ENCODE measurements around the gene MAD2L2.

Gene MAD2L2

GRCh38 chr1:11653101-11653860, 27.7 kb downstream of the MAD2L2 start:
- DNase-seq (ENCODE audit: low read depth) = no peak

- DNase-seq (ENCODE audit: low read depth) = no peak
These were observed 28.7 kb downstream of the MAD2L2 start for GRCh38 chr1:11652203-11652780.

GRCh38 chr1:11651017-11651416, 29.9 kb downstream of the MAD2L2 start:
- no peak for DNase-seq (ENCODE audit: low read depth)

GRCh38 chr1:11650331-11650991, 30.5 kb downstream of the MAD2L2 start:
- peak; percentile 66 for DNase-seq (ENCODE audit: low read depth)

DNA sequence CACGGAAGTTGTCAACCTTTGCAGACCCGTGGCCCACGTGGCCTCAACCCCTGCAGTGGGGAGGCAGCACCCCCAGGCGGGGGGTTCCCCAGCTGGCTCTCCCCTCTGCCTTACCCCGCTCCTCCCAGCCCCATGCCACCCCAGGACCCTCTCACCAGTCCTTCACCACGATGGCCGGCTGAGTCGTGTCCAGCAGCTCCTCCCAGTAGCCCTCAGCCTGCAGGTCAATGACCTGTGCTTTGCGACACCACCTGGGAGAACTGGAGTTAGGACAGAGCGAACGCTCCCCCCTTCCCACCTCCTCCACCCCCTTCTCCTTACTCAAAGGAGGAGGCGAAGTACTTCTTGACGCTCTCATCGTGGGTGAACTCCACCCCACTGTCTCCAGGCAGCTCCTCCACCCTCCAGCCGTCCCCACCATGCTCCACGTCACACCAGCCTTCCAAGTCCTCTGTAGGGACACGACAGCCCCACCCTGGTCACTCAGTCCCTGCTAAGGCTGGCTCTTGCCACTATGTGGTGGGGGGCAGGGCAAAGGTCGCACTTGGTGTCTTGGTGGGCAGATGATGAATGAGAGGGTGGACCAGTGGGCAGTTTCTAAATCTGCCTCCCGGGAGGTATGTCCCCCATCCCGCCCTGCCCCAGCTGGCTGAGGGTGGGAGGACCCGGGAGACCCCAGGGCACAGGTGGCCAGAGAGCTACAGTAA, 31.2 kb downstream of the MAD2L2 start:
- no peak for DNase-seq (ENCODE audit: low read depth)

GRCh38 chr1:11649237-11649623, 31.7 kb downstream of the MAD2L2 start:
- DNase-seq (ENCODE audit: low read depth) = no peak

DNA sequence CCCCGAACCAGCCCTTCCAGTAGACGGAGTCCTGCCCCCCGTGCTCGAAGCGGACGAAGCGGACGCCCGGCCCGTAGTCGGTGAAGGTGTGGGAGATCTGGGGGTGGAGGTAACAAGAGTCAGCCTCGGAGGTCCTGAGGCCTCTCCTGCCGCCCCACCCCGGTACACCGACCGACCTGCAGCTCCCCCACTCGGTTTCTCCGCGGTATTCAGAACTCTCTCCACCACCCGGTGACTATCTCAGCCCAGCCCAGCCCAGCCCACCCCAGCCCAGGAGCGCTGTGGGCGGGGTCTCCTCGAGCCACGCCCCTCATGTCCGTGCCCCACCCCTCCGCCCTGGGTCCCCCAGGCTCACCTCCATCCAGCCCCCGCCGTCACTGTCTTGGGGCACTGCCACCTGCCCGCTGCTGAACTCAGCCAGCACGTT, 32.2 kb downstream of the MAD2L2 start:
- no peak for DNase-seq (ENCODE audit: low read depth)

DNA sequence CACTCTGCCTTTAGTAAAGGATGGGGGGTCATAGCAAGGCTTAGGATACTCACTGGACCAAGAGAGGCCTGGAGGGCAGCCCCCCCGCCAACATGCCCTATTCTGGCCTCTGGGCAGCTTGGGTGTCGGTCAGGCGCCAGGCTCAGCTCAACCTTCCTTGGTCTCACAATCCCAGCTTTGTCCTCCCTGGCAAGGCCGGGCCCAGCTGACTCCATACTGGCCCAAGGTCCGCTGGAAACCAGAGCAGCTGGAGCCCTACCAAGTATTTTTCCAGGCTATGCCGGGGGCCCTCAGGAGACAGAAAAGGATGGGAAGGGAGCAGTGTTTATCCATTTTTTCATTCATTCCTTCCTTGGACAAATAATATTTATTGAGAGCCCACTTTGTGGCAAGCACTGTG, 32.9 kb downstream of the MAD2L2 start:
- no peak for DNase-seq (ENCODE audit: low read depth)

- no peak for DNase-seq (ENCODE audit: low read depth)
These were observed 33.6 kb downstream of the MAD2L2 start for GRCh38 chr1:11647333-11647732.

DNA sequence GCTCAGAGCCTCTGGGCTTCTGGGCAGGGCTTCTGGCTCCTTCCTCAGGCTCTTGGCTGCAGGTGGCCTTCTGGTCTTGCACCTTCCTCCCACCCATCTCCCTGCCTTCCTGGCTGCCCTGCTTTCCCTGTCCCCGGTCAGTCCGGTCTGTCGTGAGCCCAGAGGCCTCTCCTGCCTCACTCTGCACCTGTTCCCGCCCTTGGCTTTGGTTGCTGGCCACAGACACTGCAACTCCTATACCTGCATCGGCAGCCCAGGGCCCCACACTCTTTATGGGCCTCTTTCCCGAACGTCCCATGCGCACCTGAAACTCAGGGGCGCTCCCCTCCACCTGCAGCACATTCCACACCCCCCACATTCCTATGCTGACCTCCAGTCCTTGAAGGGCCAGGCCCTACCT, 34.6 kb downstream of the MAD2L2 start:
- no peak for DNase-seq (ENCODE audit: low read depth)

- DNase-seq (ENCODE audit: low read depth) = peak; percentile 58
These were observed 35.2 kb downstream of the MAD2L2 start for GRCh38 chr1:11645670-11646265.

GRCh38 chr1:11645270-11645669, 35.7 kb downstream of the MAD2L2 start:
- DNase-seq (ENCODE audit: low read depth) = no peak

GRCh38 chr1:11643782-11644181, 37.2 kb downstream of the MAD2L2 start:
- no peak for DNase-seq (ENCODE audit: low read depth)

GRCh38 chr1:11642418-11643017, 38.4 kb downstream of the MAD2L2 start:
- DNase-seq (ENCODE audit: low read depth) = peak; percentile 42

GRCh38 chr1:11641776-11642305, 39.1 kb downstream of the MAD2L2 start:
- DNase-seq (ENCODE audit: low read depth) = no peak

GRCh38 chr1:11640944-11641343, 40.0 kb downstream of the MAD2L2 start:
- DNase-seq (ENCODE audit: low read depth) = no peak

GRCh38 chr1:11640101-11640500, 40.8 kb downstream of the MAD2L2 start:
- no peak for DNase-seq (ENCODE audit: low read depth)

DNA sequence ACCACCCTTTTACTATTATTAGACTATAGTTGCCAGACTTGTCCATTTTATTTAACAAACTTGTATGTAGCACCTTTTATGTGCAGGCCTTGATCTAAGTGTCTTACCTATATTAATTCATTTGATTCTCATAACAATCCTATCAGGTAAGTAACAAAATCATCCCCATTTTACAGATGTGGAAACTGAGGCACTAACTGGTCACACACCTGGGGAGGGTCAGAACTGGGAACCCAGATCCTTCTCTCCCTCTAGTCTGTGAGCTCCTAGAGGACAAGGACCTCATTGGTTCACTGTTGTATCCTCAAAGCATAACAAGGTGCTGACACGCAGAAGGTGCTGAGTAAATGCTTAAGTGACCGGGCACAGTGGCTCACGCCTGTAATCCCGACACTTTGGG, 41.6 kb downstream of the MAD2L2 start:
- DNase-seq (ENCODE audit: low read depth) = no peak

- DNase-seq (ENCODE audit: low read depth) = no peak
These were observed 42.8 kb downstream of the MAD2L2 start for GRCh38 chr1:11638121-11638520.

DNA sequence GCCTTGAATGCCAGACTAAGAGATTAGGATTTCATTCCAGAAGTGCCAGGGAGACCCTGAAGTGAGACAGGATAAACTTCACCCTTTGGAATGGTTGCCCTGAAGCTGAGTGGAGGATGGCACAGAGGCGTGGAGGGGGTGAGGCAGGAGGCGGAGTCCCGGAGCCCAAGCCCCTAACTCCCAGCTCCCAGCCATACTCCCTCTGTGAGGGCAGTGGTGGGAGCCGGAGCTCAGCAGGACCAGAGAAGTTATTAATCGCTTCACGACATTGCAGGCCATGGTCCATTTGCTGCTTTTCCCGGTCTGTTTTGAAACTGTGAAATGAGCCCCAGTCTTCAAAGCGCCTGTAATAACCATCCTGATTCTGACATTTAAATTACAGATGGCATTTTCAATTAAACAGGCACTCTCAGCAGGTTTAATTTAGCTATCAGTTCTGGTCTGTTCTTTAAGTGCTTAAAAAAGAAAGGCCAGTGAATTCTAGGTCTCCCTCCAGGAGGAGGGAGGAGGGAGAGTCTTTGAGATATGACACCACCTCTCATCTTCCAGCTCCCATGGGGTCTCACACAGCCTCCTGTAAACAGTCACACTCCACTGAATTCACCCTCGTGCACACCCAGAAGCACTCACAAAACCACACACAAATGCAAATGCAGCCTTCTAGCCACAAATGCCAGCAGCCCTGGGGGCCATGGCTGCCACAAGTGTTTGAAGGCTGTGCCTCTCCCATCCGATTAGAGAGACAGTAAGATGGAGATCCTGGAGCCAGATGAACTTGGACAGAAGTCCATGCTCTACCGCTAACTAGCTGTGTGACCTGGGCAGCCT, 46.4 kb downstream of the MAD2L2 start:
- DNase-seq (ENCODE audit: low read depth) = no peak

All from activated T-helper 1 cell treated with Interleukin-2 at 50 U/mL for 16 hours (primary cell).